Mucosa of rectum (tissue), 2 donors: ENCODE results near the gene SOAT2.

ENCODE experiments used
- H3K27ac ChIP-seq, 2 donors: one replicate each; pipeline ENCODE4 v1.7.0; 2013; ENCODE audit warnings: inconsistent platforms in 2 of 2, low read depth in 2 of 2, low read length in 2 of 2
- H3K27me3 ChIP-seq, 2 donors: one replicate each; pipeline ENCODE4 v1.7.0; 2013; ENCODE audit warnings: low read length in 2 of 2; ENCODE audit not compliant: control insufficient read depth in 2 of 2, insufficient read depth in 2 of 2
- H3K36me3 ChIP-seq, 2 donors: one replicate each; pipeline ENCODE4 v1.7.0; 2013; ENCODE audit warnings: low read length in 2 of 2; ENCODE audit not compliant: control insufficient read depth in 2 of 2, insufficient read depth in 2 of 2
- H3K4me1 ChIP-seq, 2 donors: one replicate each; pipeline ENCODE4 v1.7.0; 2013; ENCODE audit warnings: low read length in 2 of 2, mild to moderate bottlenecking in 1 of 2; ENCODE audit not compliant: control insufficient read depth in 2 of 2, insufficient read depth in 2 of 2
- H3K4me3 ChIP-seq, 2 donors: one replicate each; pipeline ENCODE4 v1.7.0; 2013; ENCODE audit warnings: low read length in 2 of 2
- H3K9ac ChIP-seq, 2 donors: one replicate each; pipeline ENCODE4 v1.7.0; 2013; ENCODE audit warnings: low read length in 2 of 2, low read depth in 1 of 2, mild to moderate bottlenecking in 1 of 2
- H3K9me3 ChIP-seq, 2 donors: one replicate each; pipeline ENCODE4 v1.7.0; 2013; ENCODE audit warnings: low read length in 2 of 2; ENCODE audit not compliant: control insufficient read depth in 2 of 2
- donor health status: healthy.
- donor health status: Normal muscosa, but diverticular disease.

The SOAT2 gene

GRCh38 chr12:53097564-53098353 is 5.5 kb upstream of the SOAT2 start, which contains the start of gene IGFBP6:
Gene IGFBP6, plus strand, starts transcription at chr12:53097667. Its CDS starts 51 bp downstream, at chr12:53097718.
- Histone ChIP-seq H3K36me3 (no peaks in the 10 kb centered on the region), H3K9me3 (no peaks in the 10 kb centered on the region), H3K9ac (peak within 1 kb of the TSS; percentile 52 to 70), H3K27me3 (peaks cover 7 to 9% of the 10 kb centered on the region in 2 donors), H3K4me3 (peak within 1 kb of the TSS; percentile 67 to 74), H3K27ac (peak within 1 kb of the TSS; percentile 77 to 86), H3K4me1 (peaks cover 21 to 28% of the 10 kb centered on the region in 2 donors)

DNA sequence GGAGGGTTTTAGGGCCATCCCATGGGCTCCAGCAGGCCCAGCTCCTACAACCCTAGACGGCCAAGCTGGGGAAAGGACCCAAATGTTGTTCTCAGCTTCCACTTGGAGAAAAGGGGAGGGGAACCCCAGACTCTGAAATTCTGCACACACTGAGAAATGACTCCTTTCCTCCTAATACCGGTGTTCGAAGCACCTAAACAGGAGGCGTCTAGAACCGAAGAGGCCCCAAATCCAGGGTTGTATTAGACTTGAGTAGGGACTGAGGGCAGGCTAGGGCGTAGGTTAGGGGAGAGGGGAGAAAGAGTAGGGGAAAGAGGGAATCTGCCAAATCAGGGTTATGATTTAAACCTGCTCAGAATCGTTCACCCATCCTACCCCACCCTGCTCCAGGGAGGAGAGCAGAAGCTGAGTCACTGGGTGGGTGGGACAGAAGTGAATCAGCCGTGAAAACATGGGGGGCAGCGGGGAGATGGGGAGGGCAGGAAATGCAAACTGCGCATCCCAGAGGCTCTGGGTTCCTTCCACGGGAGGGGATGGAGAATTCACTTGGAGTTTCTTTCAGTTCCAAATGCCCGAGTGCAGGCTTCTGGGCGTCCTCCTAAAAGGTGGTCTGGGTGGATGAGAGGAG is 4.8 kb upstream of the SOAT2 start:
- Histone ChIP-seq H3K27me3 (peaks cover 7 to 9% of the 10 kb centered on the region in 2 donors), H3K9ac (peak overlapping the region; percentile 56 to 70), H3K27ac (peak overlapping the region; percentile 77 to 86), H3K9me3 (no peaks in the 10 kb centered on the region), H3K4me1 (peaks cover 21 to 29% of the 10 kb centered on the region in 2 donors), H3K36me3 (no peaks in the 10 kb centered on the region), H3K4me3 (peak overlapping the region; percentile 67 to 74)

DNA sequence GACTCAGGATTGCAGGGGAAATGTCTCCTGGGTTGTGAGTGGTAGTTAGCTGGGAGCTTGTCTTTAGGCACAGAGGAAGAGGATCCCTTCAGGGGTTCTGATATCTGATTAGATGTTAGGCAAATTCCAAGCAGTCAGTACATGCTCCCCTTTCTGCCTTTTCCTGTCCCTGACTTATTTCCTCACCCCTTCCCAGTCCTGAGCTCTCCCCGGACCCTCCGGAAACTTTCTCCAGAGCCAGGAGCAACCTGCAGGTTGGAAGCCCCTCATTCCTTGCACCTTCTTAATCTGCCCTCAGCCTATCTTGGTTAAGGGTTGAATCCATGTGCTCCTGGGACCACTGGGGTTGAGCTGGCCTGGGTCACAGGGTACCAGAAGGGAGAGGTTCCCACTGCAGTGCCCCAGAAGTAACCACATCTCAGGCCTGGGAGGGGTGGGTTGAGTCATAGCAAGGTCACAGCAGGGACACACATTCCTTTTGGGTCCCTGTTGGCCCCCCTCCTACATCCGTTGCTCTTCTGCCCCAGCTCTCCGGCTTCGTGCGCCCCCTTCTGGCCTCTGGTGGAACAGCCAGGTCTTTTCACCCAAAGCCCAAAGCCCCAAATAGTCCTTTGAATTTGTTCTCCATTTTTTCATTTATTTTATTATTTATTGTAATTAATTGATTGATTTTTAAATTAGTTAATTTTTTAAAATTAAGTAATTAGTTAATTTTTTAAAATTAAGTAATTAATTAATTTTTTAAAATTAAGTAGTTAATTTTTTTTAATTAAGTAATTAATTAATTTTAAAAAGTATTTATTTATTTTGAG is 4.0 kb upstream of the SOAT2 start:
- H3K9ac ChIP-seq = peak overlapping the region; percentile 34 to 56

GRCh38 chr12:53100466-53101151 is 2.7 kb upstream of the SOAT2 start:
- peaks cover 15 to 24% of the 10 kb centered on the region in 2 donors for H3K4me1 ChIP-seq
- H3K27me3 ChIP-seq = peaks cover 7 to 9% of the 10 kb centered on the region in 2 donors
- H3K9me3 ChIP-seq = no peaks in the 10 kb centered on the region
- no peak overlapping the region for H3K27ac ChIP-seq
- no peaks in the 10 kb centered on the region for H3K36me3 ChIP-seq
- no peak overlapping the region for H3K4me3 ChIP-seq
- H3K9ac ChIP-seq = no peak overlapping the region

More for the DNA sequence above, 4.0 kb upstream of the SOAT2 start:
- Histone ChIP-seq H3K27ac (peak overlapping the region; percentile 77 to 86), H3K36me3 (no peaks in the 10 kb centered on the region), H3K27me3 (peaks cover 7 to 9% of the 10 kb centered on the region in 2 donors), H3K4me3 (peak overlapping the region in 1 of 2 donors; percentile 37), H3K4me1 (peaks cover 15 to 24% of the 10 kb centered on the region in 2 donors), H3K9me3 (no peaks in the 10 kb centered on the region)

GRCh38 chr12:53101266-53101665 is 2.0 kb upstream of the SOAT2 start:
- H3K9me3 ChIP-seq = no peaks in the 10 kb centered on the region
- no peak overlapping the region for H3K4me3 ChIP-seq
- no peak overlapping the region for H3K9ac ChIP-seq
- H3K27me3 ChIP-seq = peaks cover 3 to 5% of the 10 kb centered on the region in 2 donors
- no peak overlapping the region for H3K27ac ChIP-seq
- peaks cover 15 to 24% of the 10 kb centered on the region in 2 donors for H3K4me1 ChIP-seq
- no peaks in the 10 kb centered on the region for H3K36me3 ChIP-seq

DNA sequence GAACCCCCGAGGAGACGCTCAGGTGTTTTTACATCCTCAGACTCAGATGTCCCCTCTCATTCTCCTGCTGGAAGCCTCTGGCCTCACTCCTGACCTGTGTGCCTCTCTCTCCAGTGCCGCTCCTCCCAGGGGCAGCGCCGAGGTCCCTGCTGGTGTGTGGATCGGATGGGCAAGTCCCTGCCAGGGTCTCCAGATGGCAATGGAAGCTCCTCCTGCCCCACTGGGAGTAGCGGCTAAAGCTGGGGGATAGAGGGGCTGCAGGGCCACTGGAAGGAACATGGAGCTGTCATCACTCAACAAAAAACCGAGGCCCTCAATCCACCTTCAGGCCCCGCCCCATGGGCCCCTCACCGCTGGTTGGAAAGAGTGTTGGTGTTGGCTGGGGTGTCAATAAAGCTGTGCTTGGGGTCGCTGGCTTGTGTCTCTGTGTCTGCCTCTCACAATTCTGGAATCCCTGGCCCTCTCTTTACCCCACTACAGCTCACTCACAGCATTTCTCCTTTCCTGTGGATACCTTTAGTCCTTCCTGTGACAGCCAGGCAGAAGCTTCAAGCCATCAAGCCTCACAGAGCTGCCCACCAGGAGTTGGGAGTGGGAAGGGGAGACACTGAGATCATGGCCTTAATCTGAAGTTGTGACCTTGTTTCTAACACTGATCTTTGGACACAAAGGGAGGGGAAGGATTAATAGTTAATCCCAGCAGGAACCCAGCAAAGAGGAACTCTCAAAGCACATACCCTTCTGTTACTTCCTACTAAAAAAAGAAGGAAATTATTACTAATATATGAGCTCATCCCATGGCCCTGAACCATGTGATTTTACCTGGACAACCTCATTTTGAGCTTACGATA is 1.1 kb upstream of the SOAT2 start:
- no peak overlapping the region for H3K27ac ChIP-seq
- peaks cover 0 to 3% of the 10 kb centered on the region in 2 donors for H3K27me3 ChIP-seq
- no peak overlapping the region for H3K9ac ChIP-seq
- H3K36me3 ChIP-seq = no peaks in the 10 kb centered on the region
- H3K4me3 ChIP-seq = no peak overlapping the region
- H3K9me3 ChIP-seq = no peaks in the 10 kb centered on the region
- H3K4me1 ChIP-seq = peaks cover 12 to 19% of the 10 kb centered on the region in 2 donors

- H3K9ac ChIP-seq = no peak overlapping the region
Observed at GRCh38 chr12:53103860-53104305, 597 bp downstream of the SOAT2 start.

DNA sequence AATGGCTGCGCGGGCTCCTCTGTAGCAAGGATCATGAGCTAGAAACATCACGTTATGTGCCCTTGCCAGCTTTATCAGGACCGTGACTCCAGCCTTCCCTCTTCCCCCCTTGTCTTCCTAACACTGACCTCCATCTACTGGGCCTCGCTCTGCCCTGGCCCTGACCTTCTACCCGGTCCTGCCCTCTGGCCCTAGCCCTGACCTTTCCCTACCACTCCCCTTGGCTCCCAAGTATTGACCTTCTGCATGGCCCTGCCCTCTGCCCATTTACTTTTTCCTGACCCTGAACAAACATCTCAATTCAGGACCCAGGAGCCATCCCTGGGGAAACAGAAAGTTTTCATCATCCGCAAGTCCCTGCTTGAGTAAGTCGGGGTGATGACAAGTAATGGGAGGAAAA is 2.0 kb downstream of the SOAT2 start:
- Histone ChIP-seq H3K36me3 (no peaks in the 10 kb centered on the region), H3K4me3 (no peak overlapping the region), H3K9me3 (no peaks in the 10 kb centered on the region), H3K9ac (no peak overlapping the region), H3K27me3 (no peaks in the 10 kb centered on the region), H3K4me1 (peaks cover 4% of the 10 kb centered on the region in 2 donors), H3K27ac (no peak overlapping the region)

More at GRCh38 chr12:53103860-53104305, 597 bp downstream of the SOAT2 start:
- H3K9me3 ChIP-seq = no peaks in the 10 kb centered on the region
- peak overlapping the region in 1 of 2 donors; percentile 32 for H3K27ac ChIP-seq
- H3K27me3 ChIP-seq = peaks cover 0 to 3% of the 10 kb centered on the region in 2 donors
- peaks cover 8% of the 10 kb centered on the region in 2 donors for H3K4me1 ChIP-seq
- no peaks in the 10 kb centered on the region for H3K36me3 ChIP-seq
- H3K4me3 ChIP-seq = no peak overlapping the region
